HUES64 (cell line): ENCODE results near the gene IL17REL.
"Not testable (repeated sequence)": the region's sequence is repeated elsewhere in the genome, so short reads cannot be mapped to it uniquely, and the experiment has no call there.

Experiments used
- H3K27ac ChIP-seq: 2 replicates; pipeline ENCODE4 v1.7.0; 2013; ENCODE audit warnings: low read depth, low read length, inconsistent platforms
- H3K27me3 ChIP-seq: 2 replicates; pipeline ENCODE4 v1.6.1; 2013; ENCODE audit warnings: mild to moderate bottlenecking, low read length; ENCODE audit not compliant: insufficient read depth
- H3K36me3 ChIP-seq: 2 replicates; pipeline ENCODE4 v1.6.1; 2013; ENCODE audit warnings: mild to moderate bottlenecking, low read length; ENCODE audit not compliant: insufficient read depth
- H3K4me1 ChIP-seq: 2 replicates; pipeline ENCODE4 v1.6.1; 2013; ENCODE audit warnings: mild to moderate bottlenecking, low read length, moderate library complexity; ENCODE audit not compliant: insufficient read depth
- H3K4me3 ChIP-seq: 2 replicates; pipeline ENCODE4 v1.5.1; 2013; ENCODE audit warnings: mild to moderate bottlenecking, low read length, moderate library complexity
- H3K9ac ChIP-seq: 2 replicates; pipeline ENCODE4 v1.6.1; 2013; ENCODE audit warnings: mild to moderate bottlenecking, low read depth, low read length
- H3K9me3 ChIP-seq: 2 replicates; pipeline ENCODE4 v1.6.1; 2013; ENCODE audit warnings: low read depth, low read length; ENCODE audit not compliant: insufficient read depth
- WGBS: fragments of 150-250, 120-280 bp; methylation state at CpG from one replicate; pipeline ENCODE4 v1.1.7; 2013; ENCODE audit warnings: missing lambda C conversion rate; 5-methylcytosine and 5-hydroxymethylcytosine counted together

The IL17REL gene

DNA sequence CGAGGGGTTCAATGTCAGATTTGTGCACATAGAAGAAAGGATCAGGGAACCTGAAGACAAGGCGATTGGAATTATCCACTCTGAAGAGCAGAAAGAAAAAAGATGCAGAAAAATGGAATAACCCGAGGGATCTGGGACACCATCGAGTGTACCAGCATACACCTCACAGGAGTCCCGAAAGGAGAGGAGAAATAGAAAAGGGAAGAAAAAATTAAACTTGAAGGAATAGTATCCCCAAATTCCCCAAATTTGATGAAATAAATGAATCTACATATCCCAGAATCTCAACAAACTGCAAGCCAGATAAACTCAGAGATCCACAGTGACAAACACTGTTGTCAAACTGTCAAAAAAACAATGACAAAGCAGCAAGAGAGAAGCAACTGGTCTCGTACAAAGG lies 21.4 kb downstream of the IL17REL start:
- no peak overlapping the region for H3K27ac ChIP-seq
- WGBS = 91% methylated on average over 4 of the region's 6 CpGs
- H3K9ac ChIP-seq = no peak overlapping the region
- peaks cover 6% of the 10 kb centered on the region; the same call in 1 of the 2 replicates for H3K27me3 ChIP-seq
- no peaks in the 10 kb centered on the region for H3K4me1 ChIP-seq
- H3K36me3 ChIP-seq = no peaks in the 10 kb centered on the region
- H3K9me3 ChIP-seq = peaks cover 17% of the 10 kb centered on the region
- no peak overlapping the region for H3K4me3 ChIP-seq

DNA sequence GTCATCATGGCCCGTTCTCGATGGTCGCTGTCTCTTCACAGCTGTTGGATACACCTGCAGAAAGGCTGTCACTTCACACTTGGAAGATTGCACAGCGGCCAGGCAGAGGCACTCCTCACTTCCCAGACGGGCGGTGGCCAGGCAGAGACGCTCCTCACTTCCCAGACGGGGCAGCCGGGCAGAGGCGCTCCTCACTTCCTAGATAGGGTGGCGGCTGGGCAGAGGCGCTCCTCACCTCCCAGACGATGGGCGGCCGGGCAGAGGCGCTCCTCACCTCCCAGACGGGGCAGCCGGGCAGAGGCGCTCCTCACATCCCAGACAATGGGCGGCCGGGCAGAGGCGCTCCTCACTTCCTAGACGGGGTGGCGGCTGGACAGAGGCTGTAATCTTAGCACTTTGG lies 22.7 kb downstream of the IL17REL start:
- not testable (repeated sequence) for H3K27ac ChIP-seq, H3K4me3 ChIP-seq, H3K9ac ChIP-seq, H3K36me3 ChIP-seq, H3K4me1 ChIP-seq
- H3K9me3 ChIP-seq = peaks cover 17% of the 10 kb centered on the region
- H3K27me3 ChIP-seq = peaks cover 19% of the 10 kb centered on the region
- WGBS = 91% methylated on average over 24 of the region's 24 CpGs

GRCh38 chr22:49986325-49986724 lies 26.2 kb downstream of the IL17REL start:
- 98% methylated on average over 2 of the region's 2 CpGs for WGBS
- Histone ChIP-seq H3K9me3 (peaks cover 13% of the 10 kb centered on the region), H3K27ac (no peak overlapping the region), H3K4me1 (no peaks in the 10 kb centered on the region), H3K36me3 (no peaks in the 10 kb centered on the region), H3K27me3 (peaks cover 41% of the 10 kb centered on the region), H3K9ac (no peak overlapping the region), H3K4me3 (no peak overlapping the region)

GRCh38 chr22:49983148-49984042 lies 29.2 kb downstream of the IL17REL start:
- WGBS = 17% methylated on average over 90 of the region's 90 CpGs
- Histone ChIP-seq H3K27ac (no peak overlapping the region), H3K9ac (no peak overlapping the region), H3K36me3 (no peaks in the 10 kb centered on the region), H3K27me3 (peaks cover 41% of the 10 kb centered on the region), H3K9me3 (peaks cover 2% of the 10 kb centered on the region; the same call in 1 of the 2 replicates), H3K4me3 (peak overlapping the region; percentile 40), H3K4me1 (no peaks in the 10 kb centered on the region)

- WGBS = 96% methylated on average over 6 of the region's 7 CpGs
- H3K4me3 ChIP-seq, H3K4me1 ChIP-seq, H3K36me3 ChIP-seq, H3K9ac ChIP-seq, H3K9me3 ChIP-seq, H3K27ac ChIP-seq: not testable (repeated sequence)
- peaks cover 41% of the 10 kb centered on the region for H3K27me3 ChIP-seq
Observed at GRCh38 chr22:49981799-49982198, 30.8 kb downstream of the IL17REL start.

- Histone ChIP-seq H3K4me3 (no peak overlapping the region), H3K9me3 (no peaks in the 10 kb centered on the region), H3K36me3 (no peaks in the 10 kb centered on the region), H3K27me3 (peaks cover 23% of the 10 kb centered on the region), H3K27ac (no peak overlapping the region), H3K4me1 (no peaks in the 10 kb centered on the region), H3K9ac (no peak overlapping the region)
- WGBS = 55% methylated on average over 7 of the region's 7 CpGs
Observed at GRCh38 chr22:49979587-49980264, 32.8 kb downstream of the IL17REL start.

GRCh38 chr22:49977578-49977977 lies 35.0 kb downstream of the IL17REL start:
- H3K4me1 ChIP-seq = no peaks in the 10 kb centered on the region
- H3K9ac ChIP-seq = no peak overlapping the region
- H3K36me3 ChIP-seq = no peaks in the 10 kb centered on the region
- WGBS = 92% methylated on average over 13 of the region's 14 CpGs
- H3K27me3 ChIP-seq = peaks cover 8% of the 10 kb centered on the region
- H3K9me3 ChIP-seq = no peaks in the 10 kb centered on the region
- H3K27ac ChIP-seq = no peak overlapping the region
- H3K4me3 ChIP-seq = no peak overlapping the region

DNA sequence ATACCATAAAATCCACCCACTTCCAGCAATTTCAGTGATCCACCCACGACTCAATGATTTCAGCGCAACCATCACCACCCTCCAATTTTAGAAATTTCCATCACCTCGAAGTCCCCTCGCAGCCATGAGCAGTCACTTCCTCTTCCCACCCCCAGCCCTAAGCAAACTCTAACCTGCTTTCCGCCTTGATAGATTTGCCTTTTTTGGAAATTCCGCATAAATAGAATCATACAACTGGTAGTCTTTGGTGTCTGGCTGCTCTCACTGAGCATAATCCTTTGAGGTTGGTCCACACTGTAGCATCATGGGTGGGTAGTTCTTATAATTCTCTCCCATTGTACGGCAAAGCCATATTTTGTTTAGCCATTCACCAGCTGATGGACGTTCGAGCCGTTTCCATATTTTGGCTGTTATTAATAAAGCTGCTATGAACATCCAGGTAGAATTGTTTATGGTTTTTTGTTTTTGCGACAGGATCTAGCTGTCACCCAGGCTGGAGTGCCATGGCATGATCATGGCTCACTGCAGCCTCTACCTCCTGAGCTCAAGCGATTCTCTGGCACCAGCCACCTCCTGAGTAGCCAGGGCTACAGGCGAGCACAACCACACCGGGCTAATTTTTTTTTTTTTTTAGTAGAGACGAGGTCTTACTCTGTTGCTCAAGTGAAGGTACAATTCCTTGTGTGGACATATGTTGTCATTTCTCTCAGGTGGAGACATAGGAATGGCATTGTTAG lies 36.0 kb downstream of the IL17REL start:
- no peak overlapping the region for H3K27ac ChIP-seq
- H3K27me3 ChIP-seq = peaks cover 15% of the 10 kb centered on the region
- H3K9ac ChIP-seq = no peak overlapping the region
- no peaks in the 10 kb centered on the region for H3K36me3 ChIP-seq
- no peak overlapping the region for H3K4me3 ChIP-seq
- H3K4me1 ChIP-seq = no peaks in the 10 kb centered on the region
- WGBS = 79% methylated on average over 15 of the region's 15 CpGs
- H3K9me3 ChIP-seq = no peaks in the 10 kb centered on the region

- Histone ChIP-seq H3K36me3 (no peaks in the 10 kb centered on the region), H3K27me3 (peaks cover 24% of the 10 kb centered on the region), H3K9me3 (no peaks in the 10 kb centered on the region), H3K27ac (no peak overlapping the region), H3K4me3 (no peak overlapping the region), H3K4me1 (no peaks in the 10 kb centered on the region), H3K9ac (no peak overlapping the region)
- WGBS = 55% methylated on average over 17 of the region's 17 CpGs
Observed at GRCh38 chr22:49975543-49976389, 36.8 kb downstream of the IL17REL start.

- no peak overlapping the region for H3K9ac ChIP-seq
- WGBS = 85% methylated on average over 5 of the region's 5 CpGs
Observed at GRCh38 chr22:49973018-49973961, 39.3 kb downstream of the IL17REL start.

More at GRCh38 chr22:49973018-49973961, 39.3 kb downstream of the IL17REL start:
- no peaks in the 10 kb centered on the region for H3K36me3 ChIP-seq
- no peak overlapping the region for H3K4me3 ChIP-seq
- H3K27ac ChIP-seq = no peak overlapping the region
- no peaks in the 10 kb centered on the region for H3K9me3 ChIP-seq
- H3K4me1 ChIP-seq = peaks cover 3% of the 10 kb centered on the region; the same call in 1 of the 2 replicates
- H3K27me3 ChIP-seq = peaks cover 29% of the 10 kb centered on the region
